ENCODE data around the gene ECHDC3. TPM values are rescaled to one million over a fixed set of nuclear protein-coding genes. Genes with fewer than 3 reads are reported as not detected.

Gene ECHDC3
- total RNA-seq, 4 donors from 2014 or later = 22.4 to 85.4 (median 69.1) TPM

GRCh38 chr10:11698691-11699549 is 43.3 kb upstream of the ECHDC3 start:
- no peaks in the 10 kb centered on the region for H3K27me3 ChIP-seq

GRCh38 chr10:11699550-11700097 is 42.6 kb upstream of the ECHDC3 start:
- DNase-seq = no peak
- Histone ChIP-seq H3K4me1 (no peaks in the 10 kb centered on the region), H3K27me3 (no peaks in the 10 kb centered on the region), H3K36me3 (no peaks in the 10 kb centered on the region), H3K9me3 (no peaks in the 10 kb centered on the region), H3K27ac (no peak overlapping the region), H3K4me3 (replicated peaks in 1 of 3) (no peak overlapping the region)
- 88 to 92% methylated on average over 13 of the region's 14 CpGs for WGBS, 2 donors
- no peak for TF ChIP-seq POLR2A (IDR thresholded peaks at IDR 0.05)
- TF ChIP-seq CTCF (IDR thresholded peaks at IDR 0.05) = no peak
- intact Hi-C loops (cut with DNase I) = no loop called here

More at GRCh38 chr10:11698691-11699549, 43.3 kb upstream of the ECHDC3 start:
- no peaks in the 10 kb centered on the region for H3K4me1 ChIP-seq
- no peaks in the 10 kb centered on the region for H3K9me3 ChIP-seq
- 72 to 83% methylated on average over 5 of the region's 5 CpGs for WGBS, 2 donors
- no peak overlapping the region for H3K27ac ChIP-seq
- no peak overlapping the region for H3K4me3 ChIP-seq (replicated peaks in 1 of 3)
- no peaks in the 10 kb centered on the region for H3K36me3 ChIP-seq
- DNase-seq = no peak
- intact Hi-C loops (cut with DNase I) = no loop called here
- TF ChIP-seq CTCF (IDR thresholded peaks at IDR 0.05) (no peak), POLR2A (IDR thresholded peaks at IDR 0.05) (no peak)

- no peaks in the 10 kb centered on the region for H3K9me3 ChIP-seq
- DNase-seq = no peak
- H3K27ac ChIP-seq = no peak overlapping the region
- H3K36me3 ChIP-seq = no peaks in the 10 kb centered on the region
- no peaks in the 10 kb centered on the region for H3K4me1 ChIP-seq
- 94 to 97% methylated on average over 6 of the region's 6 CpGs for WGBS, 2 donors
- no peaks in the 10 kb centered on the region for H3K27me3 ChIP-seq
- no peak overlapping the region for H3K4me3 ChIP-seq (replicated peaks in 1 of 3)
- TF ChIP-seq CTCF (IDR thresholded peaks at IDR 0.05) = no peak
- no peak for TF ChIP-seq POLR2A (IDR thresholded peaks at IDR 0.05)
- intact Hi-C loops (cut with DNase I) = no loop called here
Measured at GRCh38 chr10:11700539-11700938, 41.6 kb upstream of the ECHDC3 start.

- no peak overlapping the region for H3K27ac ChIP-seq
- intact Hi-C loops (cut with DNase I) = no loop called here
- no peak overlapping the region for H3K4me3 ChIP-seq (replicated peaks in 1 of 3)
- no peaks in the 10 kb centered on the region for H3K27me3 ChIP-seq
- no peaks in the 10 kb centered on the region for H3K36me3 ChIP-seq
- H3K4me1 ChIP-seq = no peaks in the 10 kb centered on the region
- H3K9me3 ChIP-seq = no peaks in the 10 kb centered on the region
- WGBS, 2 donors = 92% methylated on average over 6 of the region's 6 CpGs
- DNase-seq = no peak
- TF ChIP-seq CTCF (IDR thresholded peaks at IDR 0.05) (no peak), POLR2A (IDR thresholded peaks at IDR 0.05) (no peak)
Measured at GRCh38 chr10:11701451-11702095, 40.6 kb upstream of the ECHDC3 start.

- no peak for DNase-seq
- Histone ChIP-seq H3K27me3 (no peaks in the 10 kb centered on the region), H3K4me3 (replicated peaks in 1 of 3) (no peak overlapping the region), H3K27ac (no peak overlapping the region), H3K4me1 (no peaks in the 10 kb centered on the region), H3K9me3 (no peaks in the 10 kb centered on the region), H3K36me3 (no peaks in the 10 kb centered on the region)
- intact Hi-C loops (cut with DNase I) = no loop called here
- 51 to 80% methylated on average over 4 of the region's 4 CpGs for WGBS, 2 donors
- TF ChIP-seq POLR2A (IDR thresholded peaks at IDR 0.05) (no peak), CTCF (IDR thresholded peaks at IDR 0.05) (no peak)
Measured at GRCh38 chr10:11702264-11702663, 39.9 kb upstream of the ECHDC3 start.
